Measurements from ENCODE around the gene TTC34. TPM values are rescaled to one million over a fixed set of nuclear protein-coding genes. Genes with fewer than 3 reads are reported as not detected.
A peak's percentile ranks its signal among the peaks of the same experiment; 100 is the strongest.

Gene TTC34
- total and polyA plus RNA-seq, 10 of the 15 experiments (the other 5 are each of a cell fraction or from before 2014, with no cell fraction given), result 0.03 to 0.49 (median 0.05) TPM; not detected in 2

DNA sequence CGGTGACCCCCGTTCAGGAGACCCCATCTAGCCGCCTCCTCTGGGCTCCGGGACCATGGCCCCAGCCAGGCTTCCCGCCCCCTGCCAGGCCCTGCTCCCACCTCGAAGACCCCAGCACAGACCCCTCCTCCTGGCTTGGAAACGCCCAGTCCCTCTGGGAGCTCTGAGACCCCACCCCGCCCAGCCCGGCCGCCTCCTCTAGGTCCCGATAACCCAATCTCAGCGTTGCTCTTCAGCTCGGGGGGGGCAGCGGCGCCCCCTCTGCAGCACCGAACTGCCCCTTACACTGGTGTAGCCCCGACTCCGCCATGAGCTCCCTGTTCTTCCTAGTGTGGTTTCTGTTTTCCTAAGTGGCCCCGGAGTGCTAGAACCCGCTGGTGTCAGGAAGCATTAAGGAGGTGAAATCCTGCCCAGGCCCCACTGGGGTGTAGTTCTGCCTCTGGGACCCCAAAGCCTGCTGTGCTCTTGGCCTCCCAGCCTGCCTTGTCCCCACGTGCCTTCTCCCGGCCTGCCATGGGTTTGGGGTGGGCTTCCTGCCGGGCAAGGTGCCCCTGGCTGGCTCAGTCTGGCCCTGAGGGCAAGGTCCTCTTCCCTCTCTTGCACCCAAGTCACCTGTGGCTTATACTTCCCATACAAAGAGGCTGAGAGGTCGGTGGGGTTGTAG is 157.9 kb downstream of the TTC34 start (continued):
- TF ChIP-seq, protein P1, sequence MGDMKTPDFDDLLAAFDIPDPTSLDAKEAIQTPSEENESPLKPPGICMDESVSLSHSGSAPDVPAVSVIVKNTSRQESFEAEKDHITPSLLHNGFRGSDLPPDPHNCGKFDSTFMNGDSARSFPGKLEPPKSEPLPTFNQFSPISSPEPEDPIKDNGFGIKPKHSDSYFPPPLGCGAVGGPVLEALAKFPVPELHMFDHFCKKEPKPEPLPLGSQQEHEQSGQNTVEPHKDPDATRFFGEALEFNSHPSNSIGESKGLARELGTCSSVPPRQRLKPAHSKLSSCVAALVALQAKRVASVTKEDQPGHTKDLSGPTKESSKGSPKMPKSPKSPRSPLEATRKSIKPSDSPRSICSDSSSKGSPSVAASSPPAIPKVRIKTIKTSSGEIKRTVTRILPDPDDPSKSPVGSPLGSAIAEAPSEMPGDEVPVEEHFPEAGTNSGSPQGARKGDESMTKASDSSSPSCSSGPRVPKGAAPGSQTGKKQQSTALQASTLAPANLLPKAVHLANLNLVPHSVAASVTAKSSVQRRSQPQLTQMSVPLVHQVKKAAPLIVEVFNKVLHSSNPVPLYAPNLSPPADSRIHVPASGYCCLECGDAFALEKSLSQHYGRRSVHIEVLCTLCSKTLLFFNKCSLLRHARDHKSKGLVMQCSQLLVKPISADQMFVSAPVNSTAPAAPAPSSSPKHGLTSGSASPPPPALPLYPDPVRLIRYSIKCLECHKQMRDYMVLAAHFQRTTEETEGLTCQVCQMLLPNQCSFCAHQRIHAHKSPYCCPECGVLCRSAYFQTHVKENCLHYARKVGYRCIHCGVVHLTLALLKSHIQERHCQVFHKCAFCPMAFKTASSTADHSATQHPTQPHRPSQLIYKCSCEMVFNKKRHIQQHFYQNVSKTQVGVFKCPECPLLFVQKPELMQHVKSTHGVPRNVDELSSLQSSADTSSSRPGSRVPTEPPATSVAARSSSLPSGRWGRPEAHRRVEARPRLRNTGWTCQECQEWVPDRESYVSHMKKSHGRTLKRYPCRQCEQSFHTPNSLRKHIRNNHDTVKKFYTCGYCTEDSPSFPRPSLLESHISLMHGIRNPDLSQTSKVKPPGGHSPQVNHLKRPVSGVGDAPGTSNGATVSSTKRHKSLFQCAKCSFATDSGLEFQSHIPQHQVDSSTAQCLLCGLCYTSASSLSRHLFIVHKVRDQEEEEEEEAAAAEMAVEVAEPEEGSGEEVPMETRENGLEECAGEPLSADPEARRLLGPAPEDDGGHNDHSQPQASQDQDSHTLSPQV (IDR thresholded peaks at IDR 0.05), result no peak

DNA sequence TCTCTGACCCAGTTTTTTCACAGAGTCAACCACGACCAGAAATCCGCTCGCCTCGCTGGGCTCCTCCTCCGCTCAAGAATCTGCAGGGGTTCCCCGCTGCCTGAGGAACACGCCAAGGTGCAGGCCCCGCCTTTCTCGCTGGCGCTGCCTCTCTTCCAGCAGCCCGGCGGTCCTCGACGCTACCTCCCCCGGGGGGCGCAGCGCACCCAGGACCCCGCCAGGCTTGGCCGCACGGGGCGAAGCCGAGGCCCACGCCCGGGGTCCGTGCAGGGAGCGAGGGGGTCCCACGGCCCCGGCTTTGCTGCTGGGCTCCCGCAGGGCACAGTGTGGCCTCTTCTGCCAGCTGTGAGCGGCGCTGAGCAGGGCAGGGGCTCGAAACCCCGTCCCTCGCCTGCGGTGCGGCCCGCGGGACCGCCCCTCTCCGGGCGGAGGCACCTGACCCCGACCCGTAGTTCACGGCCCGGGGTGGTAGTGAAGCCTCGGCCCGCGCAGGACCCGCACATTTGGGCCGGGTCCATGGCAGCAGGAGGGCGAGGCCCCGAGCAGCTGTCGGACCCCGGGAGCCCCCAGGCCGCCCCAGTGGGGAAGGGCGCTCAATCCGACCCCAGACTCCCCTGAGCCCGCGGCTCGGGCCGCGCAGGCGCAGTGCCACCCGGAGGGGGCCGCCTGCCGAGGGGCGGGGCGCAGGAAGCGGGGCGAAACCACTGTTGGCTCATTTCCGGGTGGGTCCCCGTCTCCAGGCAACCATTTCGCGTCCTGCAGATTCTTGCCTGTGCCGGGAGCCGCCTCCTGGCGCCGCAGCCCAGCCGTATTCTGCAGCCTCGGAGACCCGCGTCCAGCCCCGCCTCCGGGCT is 158.7 kb downstream of the TTC34 start:
- no TSS peak for BruUV-seq (replicated peaks)
- ChIA-PET RAD21 (ENCODE audit: unreplicated experiment) (no interaction called here), SMC1A (ENCODE audit: uncharacterized antibody, unreplicated experiment) (no interaction called here), CTCF (interaction anchor here (1.0 kb wide), 1 partner anchor 87 kb away, joined by 3 read pairs; the partner anchor contains the start of gene TNFRSF14), POLR2A (interaction anchor here (0.6 kb wide), 1 partner anchor 94 kb away, joined by 3 read pairs; no protein-coding TSS in a partner anchor)
- Histone ChIP-seq H4K20me1 (ENCODE audit: control insufficient read depth, insufficient read depth) (no peaks in the 10 kb centered on the region), H3K79me2 (ENCODE audit: control insufficient read depth, insufficient read depth, low read length) (peaks cover 4% of the 10 kb centered on the region), H3K9me3 (replicated peaks; ENCODE audit: control insufficient read depth, insufficient read depth, low read length) (peaks cover 5% of the 10 kb centered on the region; the same call in 2 of the 3 replicates), H3K4me2 (ENCODE audit: control insufficient read depth, insufficient read depth) (peak overlapping the region; percentile 98), H3K4me3 (peak overlapping the region; percentile 90), H3K27me3 (replicated peaks in 1 of 2; ENCODE audit: control insufficient read depth in 2 of 2, insufficient read depth in 2 of 2, low read length in 1 of 2) (no peaks in the 10 kb centered on the region; a peak in 1 of 4 replicates), H2AFZ (ENCODE audit: control insufficient read depth, low read depth, low read length) (peak overlapping the region; percentile 95), H3K4me1 (ENCODE audit: control insufficient read depth, insufficient read depth, low read length) (peaks cover 6% of the 10 kb centered on the region), H3K9ac (ENCODE audit: control insufficient read depth, insufficient read depth, low read length) (peak overlapping the region; percentile 89), H3K27ac (ENCODE audit: control insufficient read depth, insufficient read depth) (peak overlapping the region; percentile 91), H3K36me3 (ENCODE audit: control insufficient read depth in 2 of 2, insufficient read depth in 2 of 2, low read length in 1 of 2) (no peaks in the 10 kb centered on the region)
- 1% methylated on average over 69 of the region's 84 CpGs for WGBS (ENCODE audit: insufficient coverage, insufficient replicate concordance, low lambda C conversion rate, missing lambda C conversion rate)
- intact Hi-C loops (cut with micrococcal nuclease; ENCODE audit: unreplicated experiment), result loop anchor here (2.0 kb wide), 1 partner anchor 56 kb away; the partner anchor contains the start of gene PRXL2B
- peak; percentile 95 for ATAC-seq
- in situ Hi-C loops (cut with MboI), result no loop called here
- peak; percentile 42 for DNase-seq (ENCODE audit: low read depth, low spot score)
- FAIRE-seq, result peak; percentile 81
- TF ChIP-seq NFYA (IDR thresholded peaks at IDR 0.05; ENCODE audit: borderline replicate concordance, low read depth, low read length) (no peak), EED (IDR thresholded peaks at IDR 0.05; ENCODE audit: low read depth) (no peak), SMAD1 (IDR thresholded peaks at IDR 0.05; ENCODE audit: low read depth, partially characterized antibody) (no peak)
- TF ChIP-seq, protein P2, sequence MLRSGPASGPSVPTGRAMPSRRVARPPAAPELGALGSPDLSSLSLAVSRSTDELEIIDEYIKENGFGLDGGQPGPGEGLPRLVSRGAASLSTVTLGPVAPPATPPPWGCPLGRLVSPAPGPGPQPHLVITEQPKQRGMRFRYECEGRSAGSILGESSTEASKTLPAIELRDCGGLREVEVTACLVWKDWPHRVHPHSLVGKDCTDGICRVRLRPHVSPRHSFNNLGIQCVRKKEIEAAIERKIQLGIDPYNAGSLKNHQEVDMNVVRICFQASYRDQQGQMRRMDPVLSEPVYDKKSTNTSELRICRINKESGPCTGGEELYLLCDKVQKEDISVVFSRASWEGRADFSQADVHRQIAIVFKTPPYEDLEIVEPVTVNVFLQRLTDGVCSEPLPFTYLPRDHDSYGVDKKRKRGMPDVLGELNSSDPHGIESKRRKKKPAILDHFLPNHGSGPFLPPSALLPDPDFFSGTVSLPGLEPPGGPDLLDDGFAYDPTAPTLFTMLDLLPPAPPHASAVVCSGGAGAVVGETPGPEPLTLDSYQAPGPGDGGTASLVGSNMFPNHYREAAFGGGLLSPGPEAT (IDR thresholded peaks at IDR 0.05; ENCODE audit: low read depth), result no peak
- TF ChIP-seq, protein P3, sequence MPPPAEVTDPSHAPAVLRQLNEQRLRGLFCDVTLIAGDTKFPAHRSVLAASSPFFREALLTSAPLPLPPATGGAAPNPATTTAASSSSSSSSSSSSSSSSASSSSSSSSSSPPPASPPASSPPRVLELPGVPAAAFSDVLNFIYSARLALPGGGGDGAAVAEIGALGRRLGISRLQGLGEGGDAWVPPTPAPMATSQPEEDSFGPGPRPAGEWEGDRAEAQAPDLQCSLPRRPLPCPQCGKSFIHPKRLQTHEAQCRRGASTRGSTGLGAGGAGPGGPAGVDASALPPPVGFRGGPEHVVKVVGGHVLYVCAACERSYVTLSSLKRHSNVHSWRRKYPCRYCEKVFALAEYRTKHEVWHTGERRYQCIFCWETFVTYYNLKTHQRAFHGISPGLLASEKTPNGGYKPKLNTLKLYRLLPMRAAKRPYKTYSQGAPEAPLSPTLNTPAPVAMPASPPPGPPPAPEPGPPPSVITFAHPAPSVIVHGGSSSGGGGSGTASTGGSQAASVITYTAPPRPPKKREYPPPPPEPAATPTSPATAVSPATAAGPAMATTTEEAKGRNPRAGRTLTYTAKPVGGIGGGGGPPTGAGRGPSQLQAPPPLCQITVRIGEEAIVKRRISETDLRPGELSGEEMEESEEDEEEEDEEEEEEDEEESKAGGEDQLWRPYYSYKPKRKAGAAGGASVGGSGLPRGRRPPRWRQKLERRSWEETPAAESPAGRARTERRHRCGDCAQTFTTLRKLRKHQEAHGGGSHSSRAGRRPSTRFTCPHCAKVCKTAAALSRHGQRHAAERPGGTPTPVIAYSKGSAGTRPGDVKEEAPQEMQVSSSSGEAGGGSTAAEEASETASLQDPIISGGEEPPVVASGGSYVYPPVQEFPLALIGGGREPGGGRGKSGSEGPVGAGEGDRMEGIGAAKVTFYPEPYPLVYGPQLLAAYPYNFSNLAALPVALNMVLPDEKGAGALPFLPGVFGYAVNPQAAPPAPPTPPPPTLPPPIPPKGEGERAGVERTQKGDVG (CRISPR knock-in tag; IDR thresholded peaks at IDR 0.05), result no peak

Data from GM12878 (cell line).